Stimulated activated naive CD4-positive, alpha-beta T cell (primary cell): ENCODE data around the gene RNF44.
"Not testable (repeated sequence)": the region's sequence is repeated elsewhere in the genome, so short reads cannot be mapped to it uniquely, and the experiment has no call there.

Experiments used
- DNase-seq, 6 experiments: peaks; one replicate each; lab custom pipeline; 2025; lab: John Stamatoyannopoulos, UW

Gene RNF44

GRCh38 chr5:176552332-176552869 is 15.2 kb upstream of the RNF44 start:
- DNase-seq = no peak

- not testable (repeated sequence) for DNase-seq
Observed at GRCh38 chr5:176550937-176551336, 13.7 kb upstream of the RNF44 start.

GRCh38 chr5:176550275-176550831 is 13.2 kb upstream of the RNF44 start:
- DNase-seq = no peak

GRCh38 chr5:176549871-176550270 is 12.7 kb upstream of the RNF44 start:
- DNase-seq = no peak

- no peak for DNase-seq
Observed at GRCh38 chr5:176548967-176549444, 11.8 kb upstream of the RNF44 start, which contains the start of gene CDHR2. TSS of gene CDHR2 (plus strand) at chr5:176549342. CDS start at chr5:176565353, 16,011 bp downstream.

- peak in 1 of 6 experiments; percentile 11 for DNase-seq
Observed at GRCh38 chr5:176547802-176548201, 10.6 kb upstream of the RNF44 start.

- no peak for DNase-seq
Observed at GRCh38 chr5:176545737-176546509, 8.7 kb upstream of the RNF44 start.

GRCh38 chr5:176545388-176545736 is 8.2 kb upstream of the RNF44 start:
- no peak for DNase-seq

GRCh38 chr5:176543428-176544182 is 6.4 kb upstream of the RNF44 start:
- peak; percentile 54 to 70 (median 65) for DNase-seq

GRCh38 chr5:176542596-176543427 is 5.6 kb upstream of the RNF44 start:
- DNase-seq = peak; percentile 16 to 51 (median 36)

- peak; percentile 30 to 73 (median 63) for DNase-seq
Observed at GRCh38 chr5:176542135-176542595, 5.0 kb upstream of the RNF44 start.

- peak; percentile 60 to 86 (median 69) for DNase-seq
Observed at GRCh38 chr5:176541338-176542134, 4.3 kb upstream of the RNF44 start.

GRCh38 chr5:176540956-176541337 is 3.7 kb upstream of the RNF44 start:
- DNase-seq = no peak

- DNase-seq = no peak
Observed at GRCh38 chr5:176540476-176540899, 3.3 kb upstream of the RNF44 start.

GRCh38 chr5:176538989-176539384 is 1.8 kb upstream of the RNF44 start:
- no peak for DNase-seq

- no peak for DNase-seq
Observed at GRCh38 chr5:176538230-176538988, 1.2 kb upstream of the RNF44 start.

- DNase-seq = peak; percentile 95 to 98 (median 98)
Observed at GRCh38 chr5:176537554-176538229, 490 bp upstream of the RNF44 start.

GRCh38 chr5:176536132-176536901 is 885 bp downstream of the RNF44 start:
- DNase-seq = peak; percentile 69 to 83 (median 75)
